H54 (cell line): Measurements from ENCODE around the gene PHC3.
"Not testable (repeated sequence)": the region's sequence is repeated elsewhere in the genome, so short reads cannot be mapped to it uniquely, and the experiment has no call there.

ENCODE experiments used
- DNase-seq: peaks from one replicate; pipeline ENCODE4 v3.0.0; 2011; ENCODE audit warnings: low spot score, mixed read lengths; ENCODE audit not compliant: insufficient read length
- FAIRE-seq: peaks from 3 replicates; lab custom pipeline; 2011; peaks lifted over from hg19 to GRCh38; lab: Jason Lieb, UNC
- POLR2A ChIP-seq: IDR thresholded peaks from 2 replicates; pipeline ENCODE4 v1.6.1; 2011; ENCODE audit warnings: low read depth, mild to moderate bottlenecking, low read length

The PHC3 gene

GRCh38 chr3:170180908-170181885 is at the start of gene PHC3:
PHC3 (minus strand) TSS chr3:170181733; CDS start chr3:170181715, 18 bp downstream.
- FAIRE-seq (peak; percentile 52), DNase-seq (peak; percentile 88)
- peak; percentile 84 for TF ChIP-seq POLR2A

- peak; percentile 38 for FAIRE-seq
- TF ChIP-seq POLR2A: no peak
These were observed 46.7 kb upstream of the PHC3 start for GRCh38 chr3:170228093-170228766.

GRCh38 chr3:170226426-170226960 is 45.0 kb upstream of the PHC3 start:
- DNase-seq: no peak
- no peak for FAIRE-seq
- TF ChIP-seq POLR2A: no peak

More at GRCh38 chr3:170228093-170228766, 46.7 kb upstream of the PHC3 start:
- DNase-seq: no peak

- no peak for FAIRE-seq
- TF ChIP-seq POLR2A: no peak
These were observed 43.6 kb upstream of the PHC3 start for GRCh38 chr3:170225166-170225565.

GRCh38 chr3:170222647-170223541 is 41.4 kb upstream of the PHC3 start:
- FAIRE-seq: peak; percentile 91
- TF ChIP-seq POLR2A: no peak
- peak; percentile 29 for DNase-seq

More at GRCh38 chr3:170225166-170225565, 43.6 kb upstream of the PHC3 start:
- DNase-seq: no peak

- peak; percentile 94 for FAIRE-seq
- peak; percentile 85 for TF ChIP-seq POLR2A
- DNase-seq: peak; percentile 89
These were observed 40.6 kb upstream of the PHC3 start, which contains the start of gene PRKCI for GRCh38 chr3:170221924-170222646. PRKCI (plus strand) TSS chr3:170222424; CDS start chr3:170222670, 246 bp downstream.

GRCh38 chr3:170220871-170221270 is 39.3 kb upstream of the PHC3 start:
- TF ChIP-seq POLR2A: no peak
- peak; percentile 52 for FAIRE-seq

GRCh38 chr3:170219850-170220249 is 38.3 kb upstream of the PHC3 start:
- DNase-seq (no peak), FAIRE-seq (no peak)
- no peak for TF ChIP-seq POLR2A

More at GRCh38 chr3:170220871-170221270, 39.3 kb upstream of the PHC3 start:
- DNase-seq: no peak

GRCh38 chr3:170211668-170212067 is 30.1 kb upstream of the PHC3 start:
- FAIRE-seq (no peak), DNase-seq (no peak)
- TF ChIP-seq POLR2A: no peak

- FAIRE-seq (no peak), DNase-seq (no peak)
- TF ChIP-seq POLR2A: no peak
These were observed 26.2 kb upstream of the PHC3 start for GRCh38 chr3:170207717-170208116.

GRCh38 chr3:170206164-170206762 is 24.7 kb upstream of the PHC3 start:
- DNase-seq: not testable (repeated sequence)

GRCh38 chr3:170205302-170205701 is 23.8 kb upstream of the PHC3 start:
- FAIRE-seq (no peak), DNase-seq (no peak)
- no peak for TF ChIP-seq POLR2A

More at GRCh38 chr3:170206164-170206762, 24.7 kb upstream of the PHC3 start:
- not testable (repeated sequence) for FAIRE-seq
